ENCODE measurements around the gene TANC1. TPM values are rescaled to one million over a fixed set of nuclear protein-coding genes. Genes with fewer than 3 reads are reported as not detected.
A peak's percentile ranks its signal among the peaks of the same experiment; 100 is the strongest.

TANC1 gene
- total and polyA plus RNA-seq, 12 donors: 17.8 to 90.5 (median 70.0) TPM

- Histone ChIP-seq H3K4me1 (peaks cover 7 to 62% (median 36%) of the 10 kb centered on the region in 9 donors), H3K27me3 (no peaks in the 10 kb centered on the region), H3K36me3 (peaks cover 0 to 98% (median 49%) of the 10 kb centered on the region in 9 donors), H3K27ac (peak overlapping the region; percentile 58 to 84 (median 77)), H3K9me3 (no peaks in the 10 kb centered on the region), H3K4me3 (no peak overlapping the region)
- intact Hi-C loops (cut with DNase I): loop anchor here in 1 of 10 donors (10.0 kb wide), 1 partner anchor 59 kb away; the partner anchor contains the start of gene WDSUB1
- 59 to 73% methylated on average over 5 of the region's 5 CpGs for WGBS, 2 donors
- TF ChIP-seq CTCF (IDR thresholded peaks at IDR 0.05): no peak
- DNase-seq (no peak), ATAC-seq (peak in 6 of 8 donors; percentile 17 to 60 (median 51))
These were observed 257.6 kb downstream of the TANC1 start for GRCh38 chr2:159226059-159226461.

GRCh38 chr2:159226608-159227385 is 258.4 kb downstream of the TANC1 start:
- no peak for TF ChIP-seq CTCF (IDR thresholded peaks at IDR 0.05)
- intact Hi-C loops (cut with DNase I): loop anchor here in 1 of 10 donors (10.0 kb wide), 1 partner anchor 58 kb away; the partner anchor contains the start of gene WDSUB1
- peak overlapping the region; percentile 58 to 84 (median 77) for H3K27ac ChIP-seq
- no peak overlapping the region for H3K4me3 ChIP-seq
- no peaks in the 10 kb centered on the region for H3K9me3 ChIP-seq
- DNase-seq (no peak), ATAC-seq (no peak)
- H3K4me1 ChIP-seq: peaks cover 7 to 60% (median 38%) of the 10 kb centered on the region in 9 donors
- H3K27me3 ChIP-seq: no peaks in the 10 kb centered on the region
- H3K36me3 ChIP-seq: peaks cover 0 to 98% (median 49%) of the 10 kb centered on the region in 9 donors

DNA sequence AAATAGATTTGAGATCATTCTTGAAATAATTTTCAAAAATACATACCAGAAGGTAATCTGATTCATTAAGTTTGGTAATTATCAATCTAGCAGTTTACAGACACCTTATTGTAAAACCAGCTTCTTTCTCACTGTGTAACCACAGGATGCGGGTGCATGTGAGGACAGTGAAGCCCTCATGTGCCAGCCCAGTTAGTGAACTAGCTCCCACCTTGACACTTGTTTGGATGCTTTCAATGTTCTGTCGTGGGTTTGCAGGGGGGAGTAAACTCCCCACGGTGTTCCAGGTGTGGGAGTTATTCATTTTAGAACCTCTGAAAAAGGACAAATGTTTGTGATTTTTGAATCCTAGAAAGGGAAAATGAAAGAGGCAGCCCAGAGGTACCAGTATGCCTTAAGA is 259.0 kb downstream of the TANC1 start:
- intact Hi-C loops (cut with DNase I): loop anchor here in 1 of 10 donors (10.0 kb wide), 1 partner anchor 57 kb away; the partner anchor contains the start of gene WDSUB1
- ATAC-seq: no peak
- 43% methylated on average over 3 of the region's 3 CpGs for WGBS, 2 donors
- no peak overlapping the region for H3K4me3 ChIP-seq
- peak overlapping the region in 4 of 10 donors; percentile 22 to 84 (median 38) for H3K27ac ChIP-seq
- peaks cover 7 to 65% (median 45%) of the 10 kb centered on the region in 9 donors for H3K4me1 ChIP-seq
- TF ChIP-seq CTCF (IDR thresholded peaks at IDR 0.05): no peak
- H3K27me3 ChIP-seq: no peaks in the 10 kb centered on the region
- peaks cover 0 to 96% (median 47%) of the 10 kb centered on the region in 9 donors for H3K36me3 ChIP-seq
- H3K9me3 ChIP-seq: no peaks in the 10 kb centered on the region
- no peak for DNase-seq

DNA sequence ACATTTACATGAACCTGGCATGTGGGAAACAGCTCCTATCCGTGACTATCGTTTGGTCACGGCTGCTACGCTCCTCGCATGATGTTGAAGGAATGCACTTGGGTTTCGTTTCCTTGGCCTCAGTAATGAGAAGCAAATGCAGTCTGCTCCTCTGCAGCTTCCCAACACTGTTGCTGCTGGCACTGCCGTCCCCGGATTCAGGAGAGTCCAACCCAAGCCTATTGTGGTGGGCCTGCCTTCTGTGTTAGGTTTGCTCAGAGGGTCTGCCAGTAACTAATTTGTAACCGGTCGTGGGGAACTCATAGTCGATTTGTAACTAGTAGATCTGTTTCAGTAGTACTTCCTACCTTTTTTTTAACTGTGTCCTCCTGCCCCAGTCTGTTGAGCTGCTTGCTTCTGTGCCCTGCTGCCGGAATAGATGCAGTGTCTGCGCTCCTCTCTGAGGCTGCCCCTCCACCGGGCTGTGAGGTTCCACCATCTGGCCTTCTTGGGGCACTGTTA is 259.7 kb downstream of the TANC1 start:
- Histone ChIP-seq H3K27ac (peak overlapping the region in 6 of 10 donors; percentile 22 to 84 (median 30)), H3K27me3 (no peaks in the 10 kb centered on the region), H3K4me3 (no peak overlapping the region), H3K4me1 (peaks cover 7 to 71% (median 50%) of the 10 kb centered on the region in 9 donors), H3K36me3 (peaks cover 0 to 96% (median 47%) of the 10 kb centered on the region in 9 donors), H3K9me3 (no peaks in the 10 kb centered on the region)
- DNase-seq: no peak
- no peak for TF ChIP-seq CTCF (IDR thresholded peaks at IDR 0.05)
- no peak for ATAC-seq
- WGBS, 2 donors: 83 to 87% methylated on average over 14 of the region's 14 CpGs
- intact Hi-C loops (cut with DNase I): loop anchor here in 1 of 10 donors (10.0 kb wide), 1 partner anchor 57 kb away; the partner anchor contains the start of gene WDSUB1
